Gastrocnemius medialis (tissue), 4 donors: ENCODE data around the gene SCGB3A2. TPM values are rescaled to one million over a fixed set of nuclear protein-coding genes. Genes with fewer than 3 reads are reported as not detected.
"Not testable (repeated sequence)": the region's sequence is repeated elsewhere in the genome, so short reads cannot be mapped to it uniquely, and the experiment has no call there.

Source experiments
- ATAC-seq, 2 donors: fragments of 150-250 bp; one replicate each; pipeline ENCODE4 v1.9.1; 2016
- DNase-seq, 2 donors: peaks; one replicate each; pipeline ENCODE4 v3.0.0-alpha.2; 2019
- H3K27ac ChIP-seq, 4 donors: fragments of 200-600 bp; sonication (generic); 1 replicate in 1 of 4; 2 replicates in 3 of 4; pipeline ENCODE4 v1.5.1; 2016 to 2018; ENCODE audit warnings: mild to moderate bottlenecking in 2 of 4, moderate library complexity in 1 of 4
- H3K27me3 ChIP-seq, 3 donors: fragments of 200-600 bp; sonication (generic) in 2 of 3; 1 replicate in 1 of 3; 2 replicates in 2 of 3; pipeline versions ENCODE4 v1.5.1 to v1.6.0; 2016 to 2019; ENCODE audit warnings: mild to moderate bottlenecking in 1 of 3, moderate library complexity in 1 of 3
- H3K36me3 ChIP-seq, 2 donors: fragments of 200-600 bp; sonication (generic) in 1 of 2; one replicate each; pipeline ENCODE4 v1.5.1; 2017 to 2018
- H3K4me1 ChIP-seq, 2 donors: fragments of 200-600 bp; sonication (generic) in 1 of 2; one replicate each; pipeline ENCODE4 v1.5.1; 2016 to 2017; ENCODE audit warnings: mild to moderate bottlenecking in 2 of 2
- H3K4me3 ChIP-seq, 4 donors: fragments of 200-600 bp; sonication (generic) in 3 of 4; 1 replicate in 1 of 4; 2 replicates in 3 of 4; pipeline ENCODE4 v1.5.1; 2016 to 2019; ENCODE audit warnings: mild to moderate bottlenecking in 2 of 4
- H3K9me3 ChIP-seq, 3 donors: fragments of 200-600 bp; sonication (generic) in 2 of 3; 1 replicate in 1 of 3; 2 replicates in 2 of 3; pipeline ENCODE4 v1.5.1; 2016 to 2019
- CTCF ChIP-seq, 5 experiments: fragments of 450-650 bp in 3 of 5; fragments of 200-600 bp in 2 of 5; sonication (generic) in 2 of 5; IDR thresholded peaks in 4 of 5; conservative IDR thresholded peaks in 1 of 5; 1 replicate in 4 of 5; 2 replicates in 1 of 5; pipeline ENCODE4 v1.5.1; 2016 to 2019; ENCODE audit warnings: antibody characterized with exemption in 5 of 5, mild to moderate bottlenecking in 3 of 5, moderate library complexity in 3 of 5
- POLR2A ChIP-seq, 2 donors: fragments of 450-650 bp; IDR thresholded peaks; one replicate each; pipeline ENCODE4 v1.6.1; 2017; ENCODE audit warnings: antibody characterized with exemption in 2 of 2, mild to moderate bottlenecking in 2 of 2, moderate library complexity in 2 of 2
- in situ Hi-C, 4 donors: fragments of 200-750 bp; cut with MboI; loops; one replicate each; pipeline versions ENCODE4 v1.15.0 to v1.8.0; 2017; ENCODE audit warnings: low sequenced_read_pairs in 4 of 4
- intact Hi-C: fragments of 100-400 bp; cut with DNase I; formaldehyde crosslinking; loops from one replicate; pipeline ENCODE4 v1.15.1; 2023; ENCODE audit warnings: low total_unique reads
- total RNA-seq, 4 donors: library from RNA; depleted of rRNA; stranded (reverse); fragments of >200 nt; gene quantifications; one replicate each; pipeline versions ENCODE4 v1.1.0 to v1.2.3, GENCODE V29; 2016

SCGB3A2 gene
- total RNA-seq, 4 donors from 2014 or later: not detected

- Histone ChIP-seq H3K27me3 (no peaks in the 10 kb centered on the region), H3K4me3 (no peak overlapping the region), H3K4me1 (no peaks in the 10 kb centered on the region), H3K9me3 (no peaks in the 10 kb centered on the region), H3K36me3 (no peaks in the 10 kb centered on the region), H3K27ac (no peak overlapping the region)
- intact Hi-C loops (no loop called here), in situ Hi-C loops (no loop called here)
- no peak for DNase-seq
- no peak for ATAC-seq
- no peak for TF ChIP-seq CTCF (IDR thresholded peaks at IDR 0.05 in 4 of 5, conservative IDR thresholded peaks at IDR 0.05 in 1 of 5)
- no peak for TF ChIP-seq POLR2A (IDR thresholded peaks at IDR 0.05)
These were observed 14.9 kb upstream of the SCGB3A2 start for GRCh38 chr5:147863454-147864158.

- in situ Hi-C loops (no loop called here), intact Hi-C loops (no loop called here)
- Histone ChIP-seq H3K27me3 (no peaks in the 10 kb centered on the region), H3K27ac (no peak overlapping the region), H3K4me3 (no peak overlapping the region), H3K4me1 (no peaks in the 10 kb centered on the region), H3K36me3 (no peaks in the 10 kb centered on the region), H3K9me3 (no peaks in the 10 kb centered on the region)
- DNase-seq (no peak), ATAC-seq (no peak)
- TF ChIP-seq POLR2A (IDR thresholded peaks at IDR 0.05) (no peak), CTCF (IDR thresholded peaks at IDR 0.05 in 4 of 5, conservative IDR thresholded peaks at IDR 0.05 in 1 of 5) (no peak)
These were observed 9.4 kb upstream of the SCGB3A2 start for GRCh38 chr5:147869112-147869511.

GRCh38 chr5:147869892-147870291 is 8.6 kb upstream of the SCGB3A2 start:
- H3K27me3 ChIP-seq, intact Hi-C loops, H3K9me3 ChIP-seq, H3K4me1 ChIP-seq, in situ Hi-C loops, H3K4me3 ChIP-seq, DNase-seq, H3K27ac ChIP-seq, H3K36me3 ChIP-seq, ATAC-seq: not testable (repeated sequence)

- intact Hi-C loops, H3K4me3 ChIP-seq, H3K36me3 ChIP-seq, H3K27me3 ChIP-seq, in situ Hi-C loops, H3K4me1 ChIP-seq, ATAC-seq, DNase-seq, H3K27ac ChIP-seq, H3K9me3 ChIP-seq: not testable (repeated sequence)
These were observed 6.4 kb upstream of the SCGB3A2 start for GRCh38 chr5:147871980-147872549.

GRCh38 chr5:147872744-147873435 is 5.6 kb upstream of the SCGB3A2 start:
- H3K4me1 ChIP-seq, H3K27me3 ChIP-seq, ATAC-seq, DNase-seq, intact Hi-C loops, H3K9me3 ChIP-seq, in situ Hi-C loops, H3K27ac ChIP-seq, H3K36me3 ChIP-seq, H3K4me3 ChIP-seq: not testable (repeated sequence)

- H3K27ac ChIP-seq, intact Hi-C loops, DNase-seq, H3K4me1 ChIP-seq, H3K9me3 ChIP-seq, H3K36me3 ChIP-seq, H3K27me3 ChIP-seq, in situ Hi-C loops, ATAC-seq, H3K4me3 ChIP-seq: not testable (repeated sequence)
These were observed 4.2 kb upstream of the SCGB3A2 start for GRCh38 chr5:147874118-147874875.
